ENCODE measurements around the gene KLF8.

- no peak for TF ChIP-seq EZH2phosphoT487 (IDR thresholded peaks at IDR 0.05; ENCODE audit: borderline replicate concordance)
- TF ChIP-seq POLR2A (IDR thresholded peaks at IDR 0.05; ENCODE audit: borderline replicate concordance, extremely low read depth, insufficient read depth, insufficient read length): no peak
- TF ChIP-seq ZFX (IDR thresholded peaks at IDR 0.05): no peak
- TF ChIP-seq CTCF (IDR thresholded peaks at IDR 0.05 in 2 of 3, conservative IDR thresholded peaks at IDR 0.05 in 1 of 3; ENCODE audit: borderline replicate concordance in 1 of 3, insufficient read depth in 1 of 3, low read depth in 2 of 3, low read length in 2 of 3): no peak
- TF ChIP-seq EZH2 (IDR thresholded peaks at IDR 0.05): no peak
- TF ChIP-seq SIN3A (IDR thresholded peaks at IDR 0.05; ENCODE audit: low read depth): no peak
- TF ChIP-seq ZBTB33 (IDR thresholded peaks at IDR 0.05; ENCODE audit: extremely low read depth, insufficient replicate concordance, low read length): no peak
- TF ChIP-seq, protein P1, sequence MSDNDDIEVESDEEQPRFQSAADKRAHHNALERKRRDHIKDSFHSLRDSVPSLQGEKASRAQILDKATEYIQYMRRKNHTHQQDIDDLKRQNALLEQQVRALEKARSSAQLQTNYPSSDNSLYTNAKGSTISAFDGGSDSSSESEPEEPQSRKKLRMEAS (IDR thresholded peaks at IDR 0.05): no peak
These were observed 47.7 kb downstream of the KLF8 start for GRCh38 chrX:56279863-56280262.

Measured in HCT116 (cell line).